ENCODE measurements around the gene LAS1L.

DNA sequence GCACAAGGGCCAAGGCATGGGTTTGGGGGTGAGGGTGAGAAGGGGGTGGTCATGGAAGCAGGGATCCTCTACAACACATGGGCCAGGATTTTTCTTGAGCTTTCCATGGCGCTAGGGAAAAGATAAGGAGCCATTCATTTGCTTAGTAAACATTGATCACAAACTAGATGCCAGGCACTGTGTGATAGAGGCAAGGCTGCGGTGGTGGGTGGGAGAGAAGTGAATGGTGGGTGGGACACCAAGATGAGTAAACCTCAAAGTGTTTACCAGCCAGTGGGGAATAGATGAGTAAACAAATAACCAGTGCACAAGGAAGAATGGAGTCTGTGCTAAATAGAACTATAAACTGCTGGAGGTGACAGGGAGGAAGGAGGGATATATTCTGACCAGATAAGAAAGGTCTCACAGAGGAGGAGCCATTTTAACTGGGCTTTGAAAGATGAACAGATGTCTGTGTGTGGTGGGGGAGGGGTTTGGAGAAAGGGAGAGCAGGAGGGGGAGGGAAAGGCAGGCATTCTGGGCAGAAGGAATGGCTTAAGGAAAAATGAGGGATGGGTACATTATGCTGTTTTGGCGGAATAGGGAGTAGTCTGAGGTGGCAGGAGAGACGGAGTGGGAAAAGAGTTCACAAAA is 48.0 kb upstream of the LAS1L start:
- TF ChIP-seq POLR2AphosphoS5 (IDR thresholded peaks at IDR 0.05) (no peak), CTCF (IDR thresholded peaks at IDR 0.05) (no peak)

All from transverse colon (tissue), 4 donors.